ENCODE data around the gene RBMS2. TPM values are rescaled to one million over a fixed set of nuclear protein-coding genes. Genes with fewer than 3 reads are reported as not detected.

The RBMS2 gene
- polyA plus RNA-seq, 1 of the 3 experiments (the other 2 are of a cell fraction), result 8.9 TPM

- no peaks in the 10 kb centered on the region for H3K4me1 ChIP-seq (ENCODE audit: control insufficient read depth in 1 of 2, insufficient read depth in 2 of 2, low read depth in 1 of 2, low read length in 1 of 2)
- no peaks in the 10 kb centered on the region for H3K9me2 ChIP-seq
- H3K9me3 ChIP-seq, result no peaks in the 10 kb centered on the region
- H3F3A ChIP-seq (replicated peaks; ENCODE audit: insufficient read depth), result no peaks in the 10 kb centered on the region
- H3K27ac ChIP-seq (ENCODE audit: low read depth in 2 of 2, low read length in 1 of 2), result no peak overlapping the region
- CTCF ChIA-PET, result interaction anchor here (0.6 to 3.2 kb wide), 5 partner anchors 11 to 31 kb away, joined by 3 to 17 read pairs (median 3); no protein-coding TSS in a partner anchor
- H3K9ac ChIP-seq, result no peak overlapping the region
- H4K20me1 ChIP-seq (ENCODE audit: insufficient read depth), result peaks cover 34% of the 10 kb centered on the region
- no peak overlapping the region for H2AFZ ChIP-seq (ENCODE audit: low read depth)
- H3K27me3 ChIP-seq (ENCODE audit: insufficient read depth), result no peaks in the 10 kb centered on the region
- H3K36me3 ChIP-seq (replicated peaks in 1 of 2; ENCODE audit: control insufficient read depth in 1 of 2, insufficient read depth in 2 of 2, low read length in 1 of 2), result peaks cover 84 to 87% of the 10 kb centered on the region in 2 experiments
- H3K4me2 ChIP-seq, result no peak overlapping the region
- no peak for DNase-seq
- TF ChIP-seq MAX (IDR thresholded peaks at IDR 0.05; ENCODE audit: low read depth), result no peak
- no peak for TF ChIP-seq IRF3 (IDR thresholded peaks at IDR 0.05; ENCODE audit: low read depth, low read length)
- TF ChIP-seq YY1 (IDR thresholded peaks at IDR 0.05; ENCODE audit: low read depth), result no peak
- TF ChIP-seq MXI1 (IDR thresholded peaks at IDR 0.05; ENCODE audit: low read depth, low read length), result no peak
- no peak for TF ChIP-seq FOXJ3 (CRISPR knock-in tag; IDR thresholded peaks at IDR 0.05)
- TF ChIP-seq SMC3 (IDR thresholded peaks at IDR 0.05; ENCODE audit: low read depth, low read length), result no peak
- no peak for TF ChIP-seq POLR2AphosphoS5 (IDR thresholded peaks at IDR 0.05; ENCODE audit: low read depth, low read length)
- TF ChIP-seq EZH2phosphoT487 (IDR thresholded peaks at IDR 0.05; ENCODE audit: borderline replicate concordance, low read depth), result no peak
- no peak for TF ChIP-seq SIN3A (IDR thresholded peaks at IDR 0.05; ENCODE audit: borderline replicate concordance, low read depth, low read length)
- no peak for TF ChIP-seq USF2 (IDR thresholded peaks at IDR 0.05; ENCODE audit: borderline replicate concordance, low read depth, low read length)
- no peak for TF ChIP-seq GABPA (IDR thresholded peaks at IDR 0.05; ENCODE audit: low read depth)
- no peak for TF ChIP-seq RXRA (IDR thresholded peaks at IDR 0.05; ENCODE audit: borderline replicate concordance, low read depth)
- H3K79me2 ChIP-seq (ENCODE audit: insufficient read depth), result peaks cover 43% of the 10 kb centered on the region
- H3K4me3 ChIP-seq (ENCODE audit: low read depth in 2 of 2, low read length in 1 of 2), result no peak overlapping the region
- WGBS (ENCODE audit: low lambda C conversion rate), result 94% methylated on average over 8 of the region's 8 CpGs
- POLR2A ChIA-PET, result no interaction called here
Measured at GRCh38 chr12:56614627-56615026, 93.0 kb downstream of the RBMS2 start.

- 91% methylated on average over 3 of the region's 3 CpGs for WGBS (ENCODE audit: low lambda C conversion rate)
- DNase-seq, result no peak
- Histone ChIP-seq H3K4me1 (ENCODE audit: control insufficient read depth in 1 of 2, insufficient read depth in 2 of 2, low read depth in 1 of 2, low read length in 1 of 2) (no peaks in the 10 kb centered on the region), H3K36me3 (replicated peaks in 1 of 2; ENCODE audit: control insufficient read depth in 1 of 2, insufficient read depth in 2 of 2, low read length in 1 of 2) (peaks cover 71 to 85% of the 10 kb centered on the region in 2 experiments), H3K4me2 (no peak overlapping the region), H3K79me2 (ENCODE audit: insufficient read depth) (peaks cover 59% of the 10 kb centered on the region), H3K27ac (ENCODE audit: low read depth in 2 of 2, low read length in 1 of 2) (no peak overlapping the region), H4K20me1 (ENCODE audit: insufficient read depth) (peaks cover 50% of the 10 kb centered on the region), H3K9me3 (no peaks in the 10 kb centered on the region), H3K9ac (no peak overlapping the region), H3K27me3 (ENCODE audit: insufficient read depth) (no peaks in the 10 kb centered on the region), H2AFZ (ENCODE audit: low read depth) (no peak overlapping the region), H3K9me2 (no peaks in the 10 kb centered on the region), H3F3A (replicated peaks; ENCODE audit: insufficient read depth) (no peaks in the 10 kb centered on the region), H3K4me3 (ENCODE audit: low read depth in 2 of 2, low read length in 1 of 2) (no peak overlapping the region)
- CTCF ChIA-PET, result interaction anchor here (0.7 to 1.6 kb wide), 5 partner anchors 10 to 31 kb away, joined by 3 to 12 read pairs (median 3); no protein-coding TSS in a partner anchor
- POLR2A ChIA-PET, result no interaction called here
- TF ChIP-seq JUND (IDR thresholded peaks at IDR 0.05) (no peak), TEAD4 (IDR thresholded peaks at IDR 0.05; ENCODE audit: borderline replicate concordance, insufficient read depth) (no peak), EP300 (IDR thresholded peaks at IDR 0.05; ENCODE audit: borderline replicate concordance in 1 of 2, low read depth in 1 of 2, low read length in 1 of 2) (no peak), YY1 (IDR thresholded peaks at IDR 0.05; ENCODE audit: low read depth) (no peak), ZBTB33 (IDR thresholded peaks at IDR 0.05; ENCODE audit: borderline replicate concordance, low read depth) (no peak), RCOR1 (IDR thresholded peaks at IDR 0.05; ENCODE audit: low read length) (no peak), FOXM1 (IDR thresholded peaks at IDR 0.05; ENCODE audit: low read depth) (no peak), SMC3 (IDR thresholded peaks at IDR 0.05; ENCODE audit: low read depth, low read length) (no peak), IRF3 (IDR thresholded peaks at IDR 0.05; ENCODE audit: low read depth, low read length) (no peak), TCF12 (IDR thresholded peaks at IDR 0.05) (no peak), CHD2 (IDR thresholded peaks at IDR 0.05; ENCODE audit: low read length, partially characterized antibody) (no peak), MEF2A (IDR thresholded peaks at IDR 0.05; ENCODE audit: borderline replicate concordance, low read depth) (no peak)
Measured at GRCh38 chr12:56616244-56616643, 94.6 kb downstream of the RBMS2 start.
